Hematopoietic multipotent progenitor cell treated with erythropoietin and hydrocortisone succinate and interleukin-3 and kit ligand, for 15 days (in vitro differentiated cells): ENCODE measurements around the gene NARF.
"Not testable (repeated sequence)": the region's sequence is repeated elsewhere in the genome, so short reads cannot be mapped to it uniquely, and the experiment has no call there.

Experiments used
- DNase-seq: peaks from one replicate; pipeline ENCODE4 v3.0.0-alpha.2; 2015; ENCODE audit warnings: low spot score

The NARF gene

DNA sequence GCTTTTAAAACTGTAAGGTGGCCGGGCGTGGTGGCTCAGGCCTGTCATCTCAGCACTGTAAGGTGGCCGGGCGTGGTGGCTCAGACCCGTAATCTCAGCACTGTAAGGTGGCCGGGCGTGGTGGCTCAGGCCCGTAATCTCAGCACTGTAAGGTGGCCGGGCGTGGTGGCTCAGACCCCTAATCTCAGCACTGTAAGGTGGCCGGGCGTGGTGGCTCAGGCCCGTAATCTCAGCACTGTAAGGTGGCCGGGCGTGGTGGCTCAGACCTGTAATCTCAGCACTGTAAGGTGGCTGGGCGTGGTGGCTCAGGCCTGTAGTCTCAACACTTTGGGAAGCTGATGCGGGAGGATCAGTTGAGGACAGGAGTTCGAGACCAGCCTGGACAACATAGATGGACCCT lies 80.5 kb downstream of the NARF start:
- DNase-seq: not testable (repeated sequence)
